HG03432 (cell line): ENCODE data around the gene PKN3.

Experiments
- ATAC-seq: cut with Tn5 transposase; IDR thresholded peaks from one replicate; pipeline ENCODE4 v1.9.1; 2021; ENCODE audit warnings: mild to moderate bottlenecking, moderate library complexity; ENCODE audit not compliant: unreplicated experiment

PKN3 gene

GRCh38 chr9:128733256-128733655 lies 31.0 kb downstream of the PKN3 start:
- no peak for ATAC-seq

GRCh38 chr9:128735373-128735772 lies 33.1 kb downstream of the PKN3 start:
- no peak for ATAC-seq

GRCh38 chr9:128742401-128742800 lies 40.1 kb downstream of the PKN3 start:
- no peak for ATAC-seq

GRCh38 chr9:128743421-128743820 lies 41.1 kb downstream of the PKN3 start:
- ATAC-seq, result no peak

- ATAC-seq, result no peak
Observed at GRCh38 chr9:128747241-128747640, 44.9 kb downstream of the PKN3 start.

GRCh38 chr9:128750926-128751595 lies 48.8 kb downstream of the PKN3 start:
- ATAC-seq, result no peak

GRCh38 chr9:128753627-128754026 lies 51.3 kb downstream of the PKN3 start:
- no peak for ATAC-seq

- ATAC-seq, result no peak
Observed at GRCh38 chr9:128757602-128758001, 55.3 kb downstream of the PKN3 start.

- no peak for ATAC-seq
Observed at GRCh38 chr9:128762671-128763449, 60.6 kb downstream of the PKN3 start.

- ATAC-seq, result no peak
Observed at GRCh38 chr9:128764361-128764760, 62.1 kb downstream of the PKN3 start.

GRCh38 chr9:128765499-128765898 lies 63.2 kb downstream of the PKN3 start:
- ATAC-seq, result no peak

GRCh38 chr9:128768606-128769005 lies 66.3 kb downstream of the PKN3 start:
- ATAC-seq, result no peak
